ENCODE results near the gene DEPDC1.

The DEPDC1 gene

DNA sequence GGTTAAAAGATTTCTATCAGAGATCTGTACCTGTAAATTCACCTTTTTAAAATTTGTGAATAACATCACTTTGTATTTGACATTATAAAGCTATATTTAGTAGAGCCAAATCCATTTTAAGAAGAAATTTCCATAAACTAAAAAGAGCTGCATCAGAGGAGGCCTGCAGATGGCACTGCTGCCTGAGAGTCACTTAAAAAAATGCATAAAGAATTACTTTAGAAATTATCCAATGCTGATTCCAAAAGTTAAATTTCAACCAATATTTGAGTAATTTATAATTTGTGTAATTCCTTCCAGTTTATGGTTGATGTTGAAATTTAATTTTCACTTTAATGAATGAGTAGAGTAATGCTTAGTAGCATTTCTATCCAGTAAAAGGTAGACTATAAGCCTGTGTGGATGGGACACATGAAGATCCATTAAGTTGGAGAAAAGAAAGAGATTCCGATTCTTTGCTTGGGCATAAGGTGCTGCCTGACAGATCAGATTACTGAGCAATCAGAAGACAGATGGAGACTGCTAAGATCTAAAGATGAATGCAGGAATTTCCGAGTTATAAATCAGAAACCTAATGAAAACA, 26.4 kb downstream of the DEPDC1 start:
- DNase-seq: no peak

DNA sequence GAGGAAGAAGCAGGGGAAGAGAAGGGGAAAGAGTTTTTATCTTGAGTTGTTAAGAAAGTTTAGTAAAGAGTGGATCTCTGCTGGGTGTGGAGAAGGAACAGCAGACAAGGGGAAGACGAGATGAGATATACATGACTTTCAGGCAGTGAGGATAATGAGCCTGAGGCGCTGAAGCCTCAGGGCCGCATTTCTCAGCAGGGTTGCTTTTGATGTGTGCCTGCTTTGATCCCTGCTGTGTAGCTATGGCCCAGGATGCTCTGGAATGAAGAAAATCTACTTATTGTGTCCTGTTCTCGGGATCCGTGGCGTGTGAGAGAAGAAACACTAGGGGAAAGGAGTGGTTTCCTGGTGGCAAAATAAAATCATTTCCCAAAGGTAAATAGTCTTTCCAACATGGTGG, 32.0 kb downstream of the DEPDC1 start:
- no peak for DNase-seq

DNA sequence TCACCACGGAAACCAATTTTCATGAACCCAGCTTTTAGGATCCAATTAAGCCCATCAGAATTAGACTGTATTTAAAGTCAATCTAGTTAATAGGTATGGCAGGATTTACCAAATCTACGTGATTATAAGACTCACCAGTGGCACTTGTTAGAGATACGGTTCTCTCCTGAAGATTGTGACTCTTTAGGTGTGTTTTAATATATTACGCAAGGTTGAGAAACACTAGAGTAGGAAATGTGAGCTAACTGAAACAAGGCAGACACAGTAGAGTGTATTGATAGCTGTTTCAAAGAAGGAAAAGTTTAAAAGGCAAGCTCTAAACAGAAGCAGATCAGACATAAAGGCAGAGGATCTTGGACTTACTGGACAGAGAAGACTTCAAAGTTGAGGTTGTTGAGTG, 35.9 kb downstream of the DEPDC1 start:
- no peak for DNase-seq

DNA sequence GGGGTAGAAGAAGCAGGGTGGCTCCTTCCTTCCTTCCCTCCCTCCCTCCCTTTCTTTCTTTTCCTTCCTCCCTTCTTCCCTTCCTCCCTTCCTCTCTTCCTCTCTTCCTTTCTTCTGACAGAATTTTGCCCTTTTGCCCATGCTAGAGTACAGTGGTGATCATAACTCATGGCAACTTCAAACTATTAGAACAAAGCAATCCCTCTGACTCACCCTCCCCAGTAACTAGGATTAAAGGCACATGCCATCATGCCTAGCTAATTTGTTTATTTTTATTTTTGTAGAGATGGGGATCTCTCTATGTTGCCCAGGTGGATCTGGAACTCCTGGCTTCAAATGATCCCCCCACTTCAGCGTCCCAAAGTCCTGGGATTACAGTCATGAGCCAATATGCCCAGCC, 37.1 kb downstream of the DEPDC1 start:
- DNase-seq: no peak

DNA sequence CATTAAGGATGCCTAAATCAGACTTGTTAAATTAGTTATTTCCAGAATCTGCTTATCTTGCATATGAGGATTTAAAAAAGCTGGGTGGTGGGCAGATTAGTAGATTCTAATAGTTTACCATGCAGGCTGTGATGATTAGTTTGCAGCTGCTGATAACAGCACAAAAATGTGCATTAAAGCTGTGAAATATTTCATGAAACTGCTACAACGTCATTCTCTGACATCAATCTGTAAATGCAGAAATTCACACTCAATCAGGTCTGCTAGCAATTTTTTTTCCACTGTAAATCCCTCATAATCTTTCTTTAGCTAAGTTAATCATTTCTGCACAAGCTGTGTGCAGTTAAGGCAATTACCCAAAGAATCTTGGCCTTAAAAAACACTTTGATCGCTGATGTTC, 37.8 kb downstream of the DEPDC1 start:
- DNase-seq: no peak

DNA sequence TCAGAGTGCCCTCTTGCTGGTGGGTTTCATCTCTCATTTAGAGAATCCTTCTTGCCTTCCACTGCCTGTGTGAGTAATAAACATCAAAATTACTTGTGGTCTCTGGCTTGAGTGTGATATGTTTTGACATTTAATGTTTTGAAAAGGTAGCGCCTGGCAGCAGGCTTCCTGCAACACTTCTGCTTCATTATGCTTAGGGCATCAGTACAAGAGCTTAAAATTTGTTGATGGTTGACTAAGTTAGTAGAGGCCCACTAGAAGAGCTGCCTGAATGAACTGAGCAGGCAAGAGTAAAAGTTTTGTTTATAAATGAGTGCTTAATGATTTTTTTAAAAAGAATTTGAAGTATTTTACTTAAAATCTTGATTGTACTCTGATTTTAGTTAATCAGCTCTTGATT, 40.7 kb downstream of the DEPDC1 start:
- no peak for DNase-seq

DNA sequence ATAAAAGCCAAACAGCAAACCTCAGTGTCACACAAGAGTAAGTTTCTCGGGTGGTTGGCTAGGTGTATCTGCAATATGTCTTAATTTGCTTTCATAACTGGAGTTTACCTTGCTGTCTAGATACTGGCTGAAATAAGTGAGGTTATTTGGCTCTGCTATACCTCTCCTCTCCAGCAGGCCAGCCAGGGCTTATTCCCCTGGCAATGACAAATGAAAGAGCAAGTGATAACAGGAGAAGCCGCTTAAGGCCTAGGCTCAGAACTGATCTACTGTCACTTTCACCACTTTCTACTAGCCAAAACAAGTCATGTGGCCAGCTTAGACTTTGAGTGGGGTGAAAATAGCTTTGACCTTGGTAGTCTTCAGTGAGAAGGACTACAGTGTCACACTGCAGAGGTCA, 42.3 kb downstream of the DEPDC1 start:
- DNase-seq: no peak

DNA sequence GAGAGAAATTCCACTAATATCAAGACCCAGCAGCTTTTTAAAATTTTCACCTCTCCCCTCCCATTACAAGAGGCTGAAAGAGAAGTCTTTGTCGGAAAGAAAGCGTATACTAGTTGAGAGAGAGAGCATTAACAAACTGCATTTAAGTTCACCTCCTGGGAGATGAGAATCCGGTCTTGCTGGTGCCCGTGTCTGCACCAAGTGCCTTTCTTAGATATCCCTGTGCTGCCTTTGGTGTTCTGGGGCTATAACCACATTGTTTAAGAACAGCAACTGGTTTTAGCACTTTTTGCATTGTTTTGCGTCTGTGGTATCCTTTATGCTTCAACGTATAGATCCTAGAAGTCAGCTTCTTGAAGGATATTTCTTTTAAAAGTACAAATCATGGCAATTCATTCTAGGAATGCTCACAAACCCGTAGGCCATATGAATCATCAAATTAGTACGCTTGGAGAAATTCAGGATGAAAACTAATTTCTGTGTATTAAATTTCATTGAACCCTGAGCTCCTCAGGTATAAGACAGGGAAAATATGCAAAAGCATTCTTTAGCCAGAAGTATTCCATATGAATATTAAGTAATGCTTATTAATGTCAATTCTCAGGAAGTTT, 43.7 kb downstream of the DEPDC1 start:
- DNase-seq: no peak

DNA sequence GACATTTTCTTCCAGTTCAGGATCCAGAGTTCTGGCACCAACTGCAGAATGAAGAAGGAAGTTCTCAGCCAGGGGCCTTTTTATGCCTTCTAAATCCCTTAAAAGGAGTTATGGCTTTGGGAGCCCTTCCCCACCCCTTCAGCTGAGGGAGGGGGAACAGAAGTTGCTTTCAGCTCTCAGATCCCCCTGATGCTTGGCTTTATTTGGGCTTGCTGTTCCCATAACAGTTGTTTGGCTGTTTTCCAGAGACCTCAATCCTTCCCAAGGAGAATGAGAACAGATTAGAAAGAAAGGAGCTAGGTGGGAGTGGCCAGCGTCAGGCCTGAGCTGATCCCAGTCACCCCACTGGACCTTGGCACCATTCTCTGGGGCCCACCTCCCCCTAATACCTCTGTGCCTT, 47.0 kb downstream of the DEPDC1 start, which contains the start of gene RPE65:
Gene RPE65, minus strand, starts transcription at position 54 of the 400 bp plus-strand sequence. Its CDS starts 49 bp downstream, at position 5.
- no peak for DNase-seq

DNA sequence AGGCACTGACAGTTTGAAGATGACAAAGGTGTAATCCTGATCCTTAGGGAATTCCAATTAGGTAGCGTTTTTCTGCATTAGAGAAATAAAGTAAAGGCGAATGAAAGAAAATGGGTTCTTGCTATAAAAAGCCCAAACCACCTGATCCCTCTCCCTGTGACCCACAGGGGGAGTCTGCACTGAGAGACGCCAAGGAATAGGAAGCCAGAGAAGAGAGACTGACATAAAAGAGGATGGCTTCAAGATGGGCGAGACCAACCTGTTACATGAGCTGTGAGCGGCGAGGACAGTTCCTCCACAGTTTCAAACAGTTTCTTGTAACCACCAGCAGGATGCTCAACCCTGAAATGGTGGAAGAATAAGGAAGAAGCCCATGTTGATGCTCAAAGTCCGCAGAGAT, 48.5 kb downstream of the DEPDC1 start:
- no peak for DNase-seq

DNA sequence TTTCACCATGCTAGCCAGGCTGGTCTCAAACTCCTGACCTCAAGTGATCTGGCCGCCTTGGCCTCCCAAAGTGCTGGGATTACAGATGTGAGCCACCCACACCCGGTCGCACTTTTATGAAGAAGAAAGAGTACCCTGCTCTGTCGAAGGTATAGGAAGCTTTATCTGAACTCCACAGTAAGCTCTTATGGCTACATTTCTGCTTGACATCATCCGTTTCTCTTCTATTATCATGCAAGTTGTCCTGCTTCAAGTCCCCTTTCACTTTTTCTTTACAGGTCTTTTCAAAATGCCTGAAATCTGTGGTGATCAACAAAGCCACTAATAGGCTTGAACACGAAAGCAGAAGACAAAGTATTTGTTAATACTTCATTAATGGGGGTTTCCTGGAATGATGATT, 51.2 kb downstream of the DEPDC1 start:
- DNase-seq: no peak

DNA sequence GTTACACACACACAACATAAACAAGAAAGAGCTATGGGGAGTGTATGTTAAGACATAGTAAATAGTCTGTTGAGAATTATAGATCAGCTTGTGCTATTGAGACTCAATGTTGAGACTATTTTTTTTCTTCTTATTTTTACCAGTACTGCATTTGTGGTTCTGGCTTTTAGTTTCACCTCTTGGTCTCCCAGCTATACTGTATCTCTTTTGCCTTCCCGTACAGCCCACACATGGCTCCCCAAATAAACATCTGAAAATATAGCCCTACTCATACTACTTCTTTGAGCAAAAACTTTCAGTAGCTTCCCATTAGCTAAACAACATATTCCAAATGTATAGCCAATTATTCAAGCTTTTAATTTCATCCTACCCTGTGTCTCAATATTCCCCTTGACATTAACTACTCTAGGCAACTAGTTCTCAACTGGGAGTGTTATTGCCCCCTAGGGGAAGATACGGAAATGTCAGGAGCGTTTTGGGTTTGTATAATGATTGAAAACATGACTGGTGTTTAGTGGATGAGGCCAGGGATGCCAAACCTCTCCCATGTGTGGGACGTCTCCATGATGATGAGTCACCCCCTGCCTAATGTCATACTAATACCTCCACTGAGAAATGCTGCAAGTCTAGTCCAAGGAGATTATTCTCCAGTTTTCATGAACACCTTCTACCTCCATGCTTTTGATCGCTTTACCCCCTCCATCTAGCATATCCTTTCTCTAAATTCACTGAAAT, 53.9 kb downstream of the DEPDC1 start:
- no peak for DNase-seq

DNA sequence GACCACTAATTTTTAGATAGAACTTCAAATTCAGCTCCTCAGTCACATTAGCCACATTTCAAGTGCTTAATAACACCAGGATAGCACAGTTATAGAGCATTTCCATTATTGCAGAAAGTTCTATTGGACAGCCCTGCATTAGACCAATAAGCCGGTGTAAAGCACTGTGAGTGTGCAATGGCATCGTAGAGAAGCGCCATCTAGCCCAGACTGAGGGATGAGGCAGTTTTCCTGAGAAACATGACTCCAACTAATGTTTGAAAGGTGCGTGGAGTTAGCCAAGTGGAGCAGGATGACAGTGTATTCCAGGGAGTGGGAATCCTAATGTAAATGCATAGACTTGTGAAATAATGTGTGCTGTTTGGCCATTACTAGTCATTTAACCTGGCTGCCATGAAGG, 54.9 kb downstream of the DEPDC1 start:
- DNase-seq: no peak

DNA sequence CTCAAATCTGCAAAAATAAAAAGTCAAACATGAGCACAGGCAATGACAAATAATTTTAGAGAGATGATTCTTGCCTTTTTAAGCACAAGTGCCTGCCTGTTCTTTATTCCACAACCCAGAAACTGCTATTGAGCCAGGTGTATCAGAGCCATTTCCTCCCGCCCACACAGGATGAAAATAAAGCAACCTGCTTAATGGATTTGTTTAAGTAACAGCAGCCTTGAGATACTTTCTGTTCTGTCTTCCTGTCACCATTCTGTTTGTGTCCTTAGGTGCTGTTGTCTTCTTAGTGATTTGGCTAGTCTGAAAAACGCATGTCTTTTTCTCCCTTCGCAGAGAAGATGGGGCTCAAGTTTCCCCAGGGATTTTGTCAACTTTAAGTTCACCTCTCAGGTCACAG, 58.6 kb downstream of the DEPDC1 start:
- no peak for DNase-seq

DNA sequence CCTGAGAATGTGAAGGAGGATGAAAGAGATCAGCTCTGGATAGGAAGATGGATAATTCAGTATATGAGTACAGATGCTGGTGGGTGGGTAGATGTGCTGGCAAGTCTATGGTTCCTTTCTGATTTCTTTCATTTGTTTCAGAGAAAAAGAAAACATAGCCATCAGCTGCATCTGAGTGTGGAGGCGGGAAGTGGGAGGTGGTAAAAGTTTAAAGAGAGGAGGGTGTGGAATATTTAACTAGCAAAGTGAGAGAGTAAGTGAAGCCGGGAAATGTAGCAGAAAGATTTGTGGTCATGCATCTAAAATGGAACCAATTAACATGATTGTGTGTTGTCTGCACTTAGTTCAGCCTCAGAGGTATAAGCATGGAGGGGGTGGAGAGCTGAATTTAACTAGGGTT, 63.5 kb downstream of the DEPDC1 start:
- no peak for DNase-seq

DNA sequence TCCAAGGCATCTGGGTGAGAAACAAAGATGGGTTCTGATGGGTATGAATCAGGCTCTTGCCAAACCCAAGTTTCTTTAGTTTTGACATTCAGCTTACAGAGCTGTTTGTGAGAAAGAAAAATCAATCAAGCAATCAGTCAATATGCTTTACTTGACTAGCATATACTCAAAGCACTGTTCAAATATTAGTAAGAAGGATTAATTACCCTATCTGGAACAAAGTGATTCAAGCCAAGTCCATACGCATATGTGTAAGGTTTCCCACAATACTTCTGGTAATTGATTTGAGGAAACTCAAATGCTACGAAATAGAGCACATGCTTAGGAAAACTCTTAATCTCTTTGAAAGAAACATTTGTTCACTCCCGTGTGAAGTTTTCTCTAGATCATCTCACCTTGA, 65.8 kb downstream of the DEPDC1 start:
- DNase-seq: no peak

DNA sequence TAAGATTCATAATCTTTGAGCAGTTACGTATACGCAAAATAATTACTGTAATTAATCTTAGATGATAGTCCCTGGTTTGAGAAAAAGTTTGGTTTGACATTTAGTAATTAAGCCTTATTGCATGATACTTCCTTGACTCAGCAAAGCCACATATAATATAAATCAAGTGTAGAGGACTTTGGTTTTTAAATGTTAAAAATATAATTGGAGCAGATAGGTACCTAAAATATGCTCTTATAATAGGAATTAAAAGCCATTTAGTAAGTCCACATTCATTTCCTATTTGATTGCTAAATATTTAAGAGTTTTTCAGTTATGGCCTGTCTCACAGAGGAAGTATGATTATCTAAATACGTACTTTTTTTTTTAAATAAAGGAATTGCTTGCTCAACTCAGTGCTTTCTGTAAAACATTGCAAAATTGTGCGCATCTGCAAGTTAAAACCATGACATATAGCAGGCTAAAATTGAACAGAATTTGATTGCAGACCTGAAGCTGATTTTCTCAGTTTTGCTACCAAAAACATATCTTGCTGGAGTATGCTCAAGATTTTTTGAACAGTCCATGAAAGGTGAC, 67.6 kb downstream of the DEPDC1 start:
- no peak for DNase-seq

DNA sequence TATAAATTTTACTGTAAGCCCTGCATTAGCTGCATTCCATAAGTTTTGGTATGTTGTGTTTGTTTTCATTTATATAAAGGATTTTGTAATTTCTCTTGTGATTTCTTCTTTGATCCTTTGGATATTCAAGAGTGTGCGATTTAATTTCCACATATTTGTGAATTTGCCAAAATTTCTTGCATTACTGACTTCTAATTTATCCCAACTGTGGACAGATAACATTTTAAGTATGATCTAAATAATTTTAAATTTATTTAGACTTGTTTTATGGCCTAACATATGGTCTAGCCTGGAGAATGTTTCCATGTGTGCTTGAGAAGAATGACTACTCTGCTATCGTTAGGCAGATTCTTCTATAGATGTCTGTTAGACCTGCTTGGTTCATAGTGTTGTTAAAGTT, 70.3 kb downstream of the DEPDC1 start:
- no peak for DNase-seq
